Psoas muscle (tissue), 8 donors: ENCODE measurements around the gene ZDHHC19. TPM values are rescaled to one million over a fixed set of nuclear protein-coding genes. Genes with fewer than 3 reads are reported as not detected.

ENCODE experiments used
- ATAC-seq, 4 donors: fragments of 200-7000 bp; cut with Tn5 transposase; one replicate each; pipeline ENCODE4 v1.9.1; 2020; ENCODE audit warnings: moderate library complexity in 3 of 4, mild to moderate bottlenecking in 2 of 4
- DNase-seq, 2 donors: peaks; one replicate each; pipeline ENCODE4 v3.0.0-alpha.2; 2020
- H3K27ac ChIP-seq: fragments of 200-600 bp; one replicate; pipeline ENCODE4 v1.8.0; 2022
- H3K27me3 ChIP-seq, 3 donors: fragments of 200-600 bp in 1 of 3; one replicate each; pipeline versions ENCODE4 v1.6.1 to v1.8.0; 2013 to 2022; ENCODE audit warnings: low read length in 2 of 3, mild to moderate bottlenecking in 2 of 3, moderate library complexity in 1 of 3; ENCODE audit not compliant: insufficient read depth in 3 of 3
- H3K36me3 ChIP-seq, 2 donors: fragments of 200-600 bp in 1 of 2; one replicate each; pipeline versions ENCODE4 v1.6.1 to v1.8.0; 2013 to 2022; ENCODE audit warnings: low read depth in 1 of 2, mild to moderate bottlenecking in 1 of 2, moderate library complexity in 1 of 2; ENCODE audit not compliant: insufficient read depth in 1 of 2
- H3K4me1 ChIP-seq: fragments of 200-600 bp; one replicate; pipeline ENCODE4 v1.8.0; 2022
- H3K4me3 ChIP-seq: fragments of 200-600 bp; one replicate; pipeline ENCODE4 v1.8.0; 2022; ENCODE audit warnings: mild to moderate bottlenecking
- H3K9me3 ChIP-seq: fragments of 200-600 bp; one replicate; pipeline ENCODE4 v1.8.0; 2022
- CTCF ChIP-seq: fragments of 200-600 bp; IDR thresholded peaks from one replicate; pipeline ENCODE4 v1.8.0; 2022; ENCODE audit warnings: antibody characterized with exemption
- WGBS, 3 donors: extraction: QIAGEN DNeasy Blood & Tissue Kit; methylation state at CpG; one replicate each; pipeline versions ENCODE4 v1.1.6 to v1.1.7; 2013; 5-methylcytosine and 5-hydroxymethylcytosine counted together
- intact Hi-C, 2 donors: fragments of 100-400 bp; cut with DNase I; formaldehyde crosslinking; loops; one replicate each; pipeline versions ENCODE4 v1.11.0 to v1.14.2; 2022
- polyA plus RNA-seq, 3 donors: library from polyadenylated mRNA; stranded (reverse); fragments of 200-250 nt; gene quantifications; one replicate each; pipeline ENCODE4 v1.2.3, GENCODE V29; 2013
- total RNA-seq, 4 donors: library from RNA; stranded (reverse); fragmentation: NEBNext Ultra II Directional in 2 of 4; extraction: Animal tissue kit (Norgen Biotek cat#: 25700) in 2 of 4; gene quantifications; one replicate each; pipeline versions ENCODE4 v1.2.1 to v1.2.4, GENCODE V29; 2021 to 2023
- donor health status: healthy with polysubstance abuse.
- donor health status: DM: no; HTN: no; CAD: no; lungs with moderate emphysema.
- donor health status: Bipolar disorder and iron deficiency.
- donor health status: healthy.
- donor health status: DM: yes; HTN: yes; CAD: no.
- donor health status: DM: no; HTN: no; CAD: no.
- donor health status: DM: no; HTN: no; CAD: no.
- donor health status: DM: yes; HTN: yes; CAD: no.

The ZDHHC19 gene
- total and polyA plus RNA-seq, 7 donors = 0.25 to 1.1 (median 0.38) TPM; not detected in 2

GRCh38 chr3:196238612-196239560 is 27.7 kb upstream of the ZDHHC19 start:
- intact Hi-C loops = no loop called here
- no peak overlapping the region for H3K27ac ChIP-seq
- no peaks in the 10 kb centered on the region for H3K9me3 ChIP-seq
- ATAC-seq (no peak), DNase-seq (no peak)
- no peaks in the 10 kb centered on the region for H3K4me1 ChIP-seq
- TF ChIP-seq CTCF = no peak
- H3K27me3 ChIP-seq = no peaks in the 10 kb centered on the region
- WGBS, 3 donors = 81 to 83% (median 82%) methylated on average over 14 of the region's 14 CpGs
- H3K36me3 ChIP-seq = peaks cover 23 to 92% of the 10 kb centered on the region in 2 donors
- H3K4me3 ChIP-seq = no peak overlapping the region

GRCh38 chr3:196237203-196237602 is 26.0 kb upstream of the ZDHHC19 start:
- Histone ChIP-seq H3K4me3 (no peak overlapping the region), H3K27ac (no peak overlapping the region), H3K9me3 (no peaks in the 10 kb centered on the region), H3K27me3 (no peaks in the 10 kb centered on the region), H3K4me1 (no peaks in the 10 kb centered on the region), H3K36me3 (peaks cover 19 to 85% of the 10 kb centered on the region in 2 donors)
- no peak for TF ChIP-seq CTCF
- ATAC-seq (no peak), DNase-seq (no peak)
- WGBS, 3 donors = 86 to 98% (median 88%) methylated on average over 5 of the region's 5 CpGs
- intact Hi-C loops = no loop called here

- TF ChIP-seq CTCF = no peak
- Histone ChIP-seq H3K4me1 (no peaks in the 10 kb centered on the region), H3K36me3 (peaks cover 12 to 75% of the 10 kb centered on the region in 2 donors), H3K4me3 (no peak overlapping the region), H3K27ac (no peak overlapping the region), H3K9me3 (no peaks in the 10 kb centered on the region), H3K27me3 (no peaks in the 10 kb centered on the region)
- DNase-seq (no peak), ATAC-seq (no peak)
- intact Hi-C loops = no loop called here
- WGBS, 3 donors = 88 to 92% (median 92%) methylated on average over 8 of the region's 8 CpGs
Measured at GRCh38 chr3:196236223-196236622, 25.0 kb upstream of the ZDHHC19 start.

- intact Hi-C loops = no loop called here
- Histone ChIP-seq H3K27me3 (no peaks in the 10 kb centered on the region), H3K4me3 (no peak overlapping the region), H3K9me3 (no peaks in the 10 kb centered on the region), H3K27ac (no peak overlapping the region), H3K36me3 (peaks cover 12 to 69% of the 10 kb centered on the region in 2 donors), H3K4me1 (no peaks in the 10 kb centered on the region)
- TF ChIP-seq CTCF = no peak
- no peak for DNase-seq
- WGBS, 3 donors = 64 to 78% (median 67%) methylated on average over 12 of the region's 12 CpGs
- no peak for ATAC-seq
Measured at GRCh38 chr3:196235452-196236122, 24.4 kb upstream of the ZDHHC19 start.
